HG02840 (cell line): ENCODE measurements around the gene ACVR1C.

ENCODE experiments used
- ATAC-seq: cut with Tn5 transposase; IDR thresholded peaks from one replicate; pipeline ENCODE4 v1.9.1; 2021; ENCODE audit warnings: mild to moderate bottlenecking, moderate library complexity, moderate number of reproducible peaks; ENCODE audit not compliant: unreplicated experiment, low FRiP score

The ACVR1C gene

DNA sequence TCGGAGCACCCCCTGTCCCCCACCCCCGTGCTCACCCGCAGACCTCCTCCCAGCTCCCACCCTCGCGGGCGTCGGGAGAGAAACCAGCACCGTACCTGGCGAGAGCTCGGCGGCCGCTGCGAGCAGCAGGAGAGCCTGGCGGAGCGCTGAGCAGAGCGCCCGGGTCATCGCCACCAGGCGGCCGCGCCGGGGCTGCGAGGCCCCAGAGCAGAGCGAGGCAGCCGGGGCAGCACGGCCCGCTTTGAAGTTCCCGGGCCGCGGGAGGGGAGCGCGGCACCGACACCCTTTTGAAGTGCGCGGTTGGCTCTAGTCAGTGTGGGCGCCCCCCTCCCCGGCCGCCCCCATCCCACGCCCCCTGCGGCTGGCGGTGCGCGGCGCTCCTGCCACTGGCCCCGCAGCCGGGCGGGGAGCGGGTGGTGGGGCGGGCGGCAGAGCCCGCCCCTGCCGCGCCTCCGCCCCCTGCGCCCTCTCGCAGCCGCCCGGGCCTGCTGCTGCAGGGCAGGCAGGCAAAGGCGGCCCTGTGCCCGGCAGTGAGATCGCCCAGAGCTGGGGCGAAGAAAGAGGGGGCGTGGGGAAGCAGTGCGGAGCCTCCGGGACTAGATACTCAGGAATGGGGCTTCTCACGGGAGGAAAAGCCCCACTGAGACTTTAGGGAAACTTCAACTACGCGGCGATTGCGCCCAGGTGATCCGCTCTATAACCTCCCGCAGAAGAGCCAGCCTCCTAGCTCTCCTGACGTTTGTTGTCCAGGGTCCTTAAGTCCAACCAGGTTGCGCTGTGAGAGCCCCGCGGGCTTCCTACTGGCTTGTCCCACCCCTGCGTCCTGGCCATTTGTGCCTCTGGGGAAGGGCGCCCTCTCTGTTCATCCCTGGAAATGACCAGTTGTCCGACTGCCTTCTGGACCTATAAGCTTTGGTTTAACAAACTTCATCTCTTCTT lies at the start of gene ACVR1C:
Gene ACVR1C (minus strand): TSS at position 388 of the 939 bp plus-strand sequence. CDS start 220 bp downstream, at position 168.
- peak; percentile 76 for ATAC-seq

GRCh38 chr2:157677941-157678340 lies 49.3 kb upstream of the ACVR1C start:
- ATAC-seq = no peak

DNA sequence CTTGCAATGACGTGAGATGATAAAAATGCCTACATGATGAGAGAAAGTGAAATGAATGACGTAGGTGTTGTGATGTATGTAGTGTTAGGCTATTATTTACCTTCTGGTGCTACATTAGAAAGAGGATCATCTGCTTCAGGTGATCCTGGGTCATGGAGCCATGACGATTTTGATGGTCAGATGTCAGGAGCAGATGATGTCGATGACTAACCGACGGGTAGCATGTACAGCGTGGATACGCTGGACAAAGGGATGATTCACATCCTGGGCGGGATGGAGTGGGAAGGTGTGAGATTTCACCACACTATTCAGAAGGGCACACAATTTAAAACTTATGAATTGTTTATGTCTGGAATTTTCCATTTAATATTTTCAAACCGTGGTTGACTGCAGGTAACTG lies 43.5 kb upstream of the ACVR1C start:
- ATAC-seq = no peak

DNA sequence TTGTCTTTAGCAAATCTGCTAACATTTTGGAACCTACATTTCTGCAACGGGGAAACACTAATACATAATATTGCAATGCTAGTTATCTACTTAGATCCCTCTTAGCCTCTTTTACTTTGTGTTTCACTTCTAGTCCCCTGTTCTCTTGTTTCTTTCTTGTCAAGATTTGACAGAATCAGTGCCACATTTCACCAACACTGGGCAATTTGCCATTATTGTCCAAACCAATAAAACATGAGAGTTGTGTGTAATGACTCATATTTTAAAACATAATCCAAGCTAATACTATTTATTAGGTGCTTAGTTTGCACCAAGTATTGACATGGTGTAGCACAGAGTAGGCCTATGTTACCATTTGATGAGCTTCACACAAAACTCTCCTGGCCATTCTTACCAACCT lies 33.7 kb upstream of the ACVR1C start:
- no peak for ATAC-seq

GRCh38 chr2:157661776-157662175 lies 33.1 kb upstream of the ACVR1C start:
- no peak for ATAC-seq

GRCh38 chr2:157657858-157658257 lies 29.2 kb upstream of the ACVR1C start:
- ATAC-seq = no peak

DNA sequence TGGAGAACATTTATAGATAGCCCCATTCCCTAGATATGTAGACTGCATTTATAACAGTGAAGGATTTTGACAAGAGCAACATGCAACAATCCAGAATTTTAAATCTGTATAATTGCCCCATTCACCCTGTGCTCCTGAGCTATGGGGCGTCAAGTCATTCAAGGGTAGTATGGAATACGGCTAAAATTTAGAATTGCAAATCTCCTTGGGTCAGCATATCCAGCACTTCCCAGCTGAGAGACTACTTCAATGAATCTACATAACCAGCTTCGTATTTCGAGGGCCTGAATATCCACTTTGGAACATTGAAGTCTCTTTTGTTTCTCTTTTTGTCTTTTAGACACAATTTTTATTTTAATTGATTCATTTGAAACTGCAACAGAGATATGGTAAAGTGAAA lies 28.4 kb upstream of the ACVR1C start:
- ATAC-seq = no peak

DNA sequence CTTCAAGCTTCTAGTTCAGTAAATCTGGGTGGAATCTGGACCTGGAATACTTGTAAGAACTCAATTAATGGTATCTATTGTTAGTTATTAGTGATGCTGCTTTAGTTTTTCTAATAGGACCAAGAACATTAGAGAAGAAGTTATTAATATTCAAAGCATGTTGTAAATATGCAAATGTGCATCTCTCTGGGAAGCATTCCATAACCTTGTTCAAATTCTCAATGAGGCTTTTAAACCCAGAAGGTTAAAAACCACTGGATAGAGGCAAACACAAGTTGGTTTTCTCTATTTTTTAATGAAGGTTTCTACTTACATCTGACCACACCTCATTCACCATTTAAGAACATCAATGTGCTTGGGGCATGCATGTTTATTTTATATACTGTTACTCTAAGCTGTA lies 16.1 kb upstream of the ACVR1C start:
- no peak for ATAC-seq

GRCh38 chr2:157631861-157632260 lies 3.2 kb upstream of the ACVR1C start:
- no peak for ATAC-seq

DNA sequence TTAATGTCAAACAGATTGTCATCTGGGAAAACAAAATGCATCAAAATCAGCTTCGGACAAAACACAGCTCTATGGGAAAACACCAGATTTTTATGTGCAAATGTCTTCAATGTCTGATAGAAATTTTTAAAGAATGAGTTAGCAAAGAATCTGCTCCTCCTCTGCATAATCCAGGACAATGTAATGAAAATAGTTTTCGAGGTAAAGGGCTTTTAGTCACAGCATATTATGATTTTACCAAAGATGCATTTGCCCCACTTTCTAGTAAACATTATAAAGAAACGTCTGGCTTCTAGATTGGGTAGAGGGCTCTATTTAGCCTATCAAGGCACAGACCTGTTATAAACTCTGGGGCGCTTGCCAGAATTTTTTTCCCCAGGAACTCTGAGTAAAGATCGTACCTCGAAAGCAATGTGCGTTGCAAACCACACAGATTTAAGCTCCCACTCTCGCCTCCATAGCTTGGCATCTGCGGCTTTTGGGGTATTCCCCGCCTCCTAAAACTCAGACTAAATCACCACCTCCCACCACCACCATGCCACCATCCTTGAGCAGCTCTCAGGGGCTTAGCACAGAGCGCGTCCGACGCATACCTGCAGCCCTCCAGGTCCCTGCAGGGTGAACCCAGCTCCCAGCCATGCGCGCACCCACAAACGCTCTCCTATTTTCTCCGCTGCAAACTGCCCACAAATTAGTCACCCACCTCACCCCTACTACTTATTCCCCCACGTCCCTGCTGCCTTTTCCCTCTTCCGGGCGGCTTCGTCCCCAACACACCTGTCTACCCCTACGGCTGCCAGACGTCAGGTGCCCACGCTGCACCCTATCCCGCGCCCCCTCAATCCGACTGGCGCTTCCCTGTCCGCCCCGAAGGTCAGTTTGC lies 829 bp downstream of the ACVR1C start:
- peak; percentile 16 for ATAC-seq

- ATAC-seq = no peak
Measured at GRCh38 chr2:157625296-157625695, 3.4 kb downstream of the ACVR1C start.

DNA sequence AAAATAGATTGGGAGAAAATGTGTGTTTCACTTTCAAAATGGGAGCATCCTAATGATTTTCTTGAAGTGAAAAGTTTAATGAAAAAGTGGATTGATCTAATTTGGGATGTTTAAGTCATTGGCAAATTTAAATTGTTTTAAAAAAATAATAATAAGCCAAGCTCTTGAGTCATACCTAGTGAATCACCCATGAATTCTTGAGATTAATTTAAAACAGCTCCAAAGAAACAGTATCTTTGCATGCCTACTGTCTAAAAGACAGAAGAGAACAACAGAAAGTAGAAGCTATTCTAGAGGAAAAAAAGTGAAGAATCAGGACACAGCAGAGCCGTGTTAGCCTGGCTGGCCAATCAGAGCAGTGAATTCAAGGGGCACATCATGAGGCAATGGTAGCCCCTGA lies 7.7 kb downstream of the ACVR1C start:
- ATAC-seq = no peak

DNA sequence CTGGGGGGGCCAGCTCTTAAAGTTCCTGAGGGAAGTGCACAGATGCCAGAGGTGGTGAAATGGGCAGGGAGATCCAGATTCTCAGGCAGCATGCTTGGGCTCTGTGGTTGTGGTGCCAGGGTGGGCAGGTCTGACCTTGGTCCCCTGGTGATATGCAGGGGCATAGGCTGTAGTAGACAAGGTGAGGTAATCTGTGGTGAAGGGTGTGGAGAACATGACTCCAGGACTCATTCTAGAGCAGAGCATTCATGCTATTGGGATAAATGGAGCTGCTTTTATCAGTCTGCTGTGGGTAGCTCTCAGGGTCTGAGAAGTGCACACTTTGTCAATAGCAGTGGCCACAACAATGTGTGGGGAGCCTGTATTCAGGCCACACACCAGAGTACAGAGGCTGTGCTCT lies 16.9 kb downstream of the ACVR1C start:
- ATAC-seq = no peak

GRCh38 chr2:157611110-157611509 lies 17.6 kb downstream of the ACVR1C start:
- no peak for ATAC-seq

GRCh38 chr2:157606534-157606933 lies 22.1 kb downstream of the ACVR1C start:
- ATAC-seq = no peak

- no peak for ATAC-seq
Measured at GRCh38 chr2:157603198-157603597, 25.5 kb downstream of the ACVR1C start.

GRCh38 chr2:157601807-157602206 lies 26.9 kb downstream of the ACVR1C start:
- ATAC-seq = no peak

- ATAC-seq = no peak
Measured at GRCh38 chr2:157596992-157597681, 31.5 kb downstream of the ACVR1C start.

GRCh38 chr2:157593411-157593810 lies 35.3 kb downstream of the ACVR1C start:
- ATAC-seq = no peak

DNA sequence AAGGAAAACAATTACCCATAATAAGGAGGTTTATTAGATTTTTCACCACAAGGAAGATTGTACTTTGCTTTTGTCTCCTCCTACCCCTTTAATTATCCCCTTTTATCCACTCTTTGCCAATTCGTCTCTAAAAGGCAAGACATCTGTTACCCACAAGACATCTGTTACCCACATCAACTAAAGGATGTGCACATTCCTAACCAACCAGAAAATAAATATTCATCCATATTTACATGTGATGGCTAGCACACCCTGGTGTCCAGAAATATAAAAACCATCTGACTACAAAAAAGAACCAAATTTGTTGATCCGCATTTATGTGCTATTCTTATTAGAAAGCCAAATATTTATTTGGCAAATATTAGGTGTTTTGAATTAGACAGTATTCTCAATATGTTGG lies 35.7 kb downstream of the ACVR1C start:
- no peak for ATAC-seq

GRCh38 chr2:157592374-157592773 lies 36.3 kb downstream of the ACVR1C start:
- ATAC-seq = no peak
